ENCODE data around the gene BCL10.

BCL10 gene

GRCh38 chr1:85314726-85315125 lies 38.3 kb upstream of the BCL10 start:
- TF ChIP-seq CTCF (conservative IDR thresholded peaks at IDR 0.05; ENCODE audit: low read depth, low read length), result no peak
- no peaks in the 10 kb centered on the region for H3K27me3 ChIP-seq (ENCODE audit: insufficient read depth, low read depth)
- H3K27ac ChIP-seq, result no peak overlapping the region

GRCh38 chr1:85313888-85314696 lies 37.7 kb upstream of the BCL10 start:
- no peaks in the 10 kb centered on the region for H3K79me2 ChIP-seq (ENCODE audit: insufficient read depth, low read depth)
- H3K27ac ChIP-seq, result no peak overlapping the region
- H3K4me2 ChIP-seq, result no peak overlapping the region

More at GRCh38 chr1:85314726-85315125, 38.3 kb upstream of the BCL10 start:
- Histone ChIP-seq H4K20me1 (ENCODE audit: insufficient read depth) (no peaks in the 10 kb centered on the region), H3K4me2 (no peak overlapping the region), H3K4me3 (IDR thresholded peaks at IDR 0.05; ENCODE audit: insufficient read depth, low read depth, low read length) (no peak overlapping the region), H3K4me1 (ENCODE audit: low read depth, poor library complexity, severe bottlenecking) (no peaks in the 10 kb centered on the region), H2AFZ (ENCODE audit: low read depth) (no peak overlapping the region), H3K79me2 (ENCODE audit: insufficient read depth, low read depth) (no peaks in the 10 kb centered on the region), H3K9ac (no peak overlapping the region), H3K36me3 (ENCODE audit: insufficient read depth) (no peaks in the 10 kb centered on the region)

GRCh38 chr1:85311818-85312217 lies 35.4 kb upstream of the BCL10 start:
- no peak overlapping the region for H3K9ac ChIP-seq
- no peak overlapping the region for H3K4me2 ChIP-seq
- no peaks in the 10 kb centered on the region for H3K27me3 ChIP-seq (ENCODE audit: insufficient read depth, low read depth)
- no peaks in the 10 kb centered on the region for H3K36me3 ChIP-seq (ENCODE audit: insufficient read depth)
- no peak for TF ChIP-seq CTCF (conservative IDR thresholded peaks at IDR 0.05; ENCODE audit: low read depth, low read length)
- H3K4me3 ChIP-seq (IDR thresholded peaks at IDR 0.05; ENCODE audit: insufficient read depth, low read depth, low read length), result no peak overlapping the region
- no peaks in the 10 kb centered on the region for H4K20me1 ChIP-seq (ENCODE audit: insufficient read depth)
- no peak overlapping the region for H3K27ac ChIP-seq
- no peak overlapping the region for H2AFZ ChIP-seq (ENCODE audit: low read depth)
- no peaks in the 10 kb centered on the region for H3K79me2 ChIP-seq (ENCODE audit: insufficient read depth, low read depth)
- H3K4me1 ChIP-seq (ENCODE audit: low read depth, poor library complexity, severe bottlenecking), result no peaks in the 10 kb centered on the region

More at GRCh38 chr1:85313888-85314696, 37.7 kb upstream of the BCL10 start:
- H2AFZ ChIP-seq (ENCODE audit: low read depth), result no peak overlapping the region
- H3K27me3 ChIP-seq (ENCODE audit: insufficient read depth, low read depth), result no peaks in the 10 kb centered on the region
- no peak overlapping the region for H3K4me3 ChIP-seq (IDR thresholded peaks at IDR 0.05; ENCODE audit: insufficient read depth, low read depth, low read length)
- no peak overlapping the region for H3K9ac ChIP-seq
- no peak for TF ChIP-seq CTCF (conservative IDR thresholded peaks at IDR 0.05; ENCODE audit: low read depth, low read length)
- no peaks in the 10 kb centered on the region for H3K4me1 ChIP-seq (ENCODE audit: low read depth, poor library complexity, severe bottlenecking)
- no peaks in the 10 kb centered on the region for H4K20me1 ChIP-seq (ENCODE audit: insufficient read depth)
- H3K36me3 ChIP-seq (ENCODE audit: insufficient read depth), result no peaks in the 10 kb centered on the region

- Histone ChIP-seq H3K27ac (no peak overlapping the region), H3K4me2 (no peak overlapping the region), H3K4me3 (IDR thresholded peaks at IDR 0.05; ENCODE audit: insufficient read depth, low read depth, low read length) (no peak overlapping the region), H3K27me3 (ENCODE audit: insufficient read depth, low read depth) (no peaks in the 10 kb centered on the region), H2AFZ (ENCODE audit: low read depth) (no peak overlapping the region), H3K9ac (no peak overlapping the region), H3K4me1 (ENCODE audit: low read depth, poor library complexity, severe bottlenecking) (no peaks in the 10 kb centered on the region), H3K79me2 (ENCODE audit: insufficient read depth, low read depth) (no peaks in the 10 kb centered on the region), H3K36me3 (ENCODE audit: insufficient read depth) (no peaks in the 10 kb centered on the region), H4K20me1 (ENCODE audit: insufficient read depth) (no peaks in the 10 kb centered on the region)
- no peak for TF ChIP-seq CTCF (conservative IDR thresholded peaks at IDR 0.05; ENCODE audit: low read depth, low read length)
These were observed 32.5 kb upstream of the BCL10 start for GRCh38 chr1:85308833-85309350.

Data from KMS-11 (cell line).